OCI-LY3 (cell line): Measurements from ENCODE around the gene CMIP.

Source experiments
- EZH2phosphoT487 ChIP-seq: fragments of 200-600 bp; shearing (Covaris generic); IDR thresholded peaks from 2 replicates; pipeline ENCODE4 v1.6.1; 2018; ENCODE audit warnings: antibody characterized with exemption, mixed run types, low read depth
- TF ChIP-seq, protein P1 (sequence below): fragments of 200-600, 300-600 bp; sonication (generic); IDR thresholded peaks from 2 replicates; pipeline ENCODE4 v1.5.1; 2014; ENCODE audit warnings: antibody characterized with exemption, low read length, low read depth

DNA sequence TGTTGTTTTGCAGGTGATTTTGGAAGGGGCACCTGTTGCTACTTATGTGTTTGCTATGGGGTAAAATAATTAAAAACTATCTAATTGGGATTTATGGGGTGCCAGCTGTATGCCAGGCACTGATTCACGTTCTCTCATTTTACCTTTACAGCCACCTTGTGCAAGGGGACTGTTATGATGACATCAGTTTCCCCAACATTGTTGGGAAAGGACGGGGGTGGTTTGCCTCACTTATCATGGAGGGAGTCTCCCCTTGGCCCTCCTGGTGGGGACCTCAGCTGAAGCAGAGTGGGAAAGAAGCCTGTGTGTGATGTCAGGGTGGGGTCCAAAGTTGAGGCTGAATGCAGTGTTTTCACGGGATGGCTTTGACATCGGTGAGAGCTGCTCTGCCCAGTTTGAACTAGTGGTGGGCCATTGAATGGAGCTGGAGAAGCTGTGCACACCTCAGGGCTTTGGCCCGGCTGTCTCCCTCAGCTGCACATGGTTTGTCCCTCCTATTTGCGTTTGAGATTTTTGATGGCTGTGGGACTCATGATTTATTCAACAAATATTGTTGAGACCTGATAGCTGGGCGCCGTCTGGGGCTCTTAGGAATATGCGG, 36.1 kb downstream of the CMIP start:
- TF ChIP-seq, protein P1, sequence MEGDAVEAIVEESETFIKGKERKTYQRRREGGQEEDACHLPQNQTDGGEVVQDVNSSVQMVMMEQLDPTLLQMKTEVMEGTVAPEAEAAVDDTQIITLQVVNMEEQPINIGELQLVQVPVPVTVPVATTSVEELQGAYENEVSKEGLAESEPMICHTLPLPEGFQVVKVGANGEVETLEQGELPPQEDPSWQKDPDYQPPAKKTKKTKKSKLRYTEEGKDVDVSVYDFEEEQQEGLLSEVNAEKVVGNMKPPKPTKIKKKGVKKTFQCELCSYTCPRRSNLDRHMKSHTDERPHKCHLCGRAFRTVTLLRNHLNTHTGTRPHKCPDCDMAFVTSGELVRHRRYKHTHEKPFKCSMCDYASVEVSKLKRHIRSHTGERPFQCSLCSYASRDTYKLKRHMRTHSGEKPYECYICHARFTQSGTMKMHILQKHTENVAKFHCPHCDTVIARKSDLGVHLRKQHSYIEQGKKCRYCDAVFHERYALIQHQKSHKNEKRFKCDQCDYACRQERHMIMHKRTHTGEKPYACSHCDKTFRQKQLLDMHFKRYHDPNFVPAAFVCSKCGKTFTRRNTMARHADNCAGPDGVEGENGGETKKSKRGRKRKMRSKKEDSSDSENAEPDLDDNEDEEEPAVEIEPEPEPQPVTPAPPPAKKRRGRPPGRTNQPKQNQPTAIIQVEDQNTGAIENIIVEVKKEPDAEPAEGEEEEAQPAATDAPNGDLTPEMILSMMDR: no peak
- no peak for TF ChIP-seq EZH2phosphoT487
